ENCODE data around the gene DDC. TPM values are rescaled to one million over a fixed set of nuclear protein-coding genes. Genes with fewer than 3 reads are reported as not detected.

DDC gene
- total and polyA plus RNA-seq, 2 donors from 2014 or later: 7.8 to 257 TPM

GRCh38 chr7:50471970-50472369 is 93.2 kb downstream of the DDC start:
- Histone ChIP-seq H3K9ac (ENCODE audit: low read length in 3 of 3) (no peak overlapping the region), H3K27ac (ENCODE audit: low read depth in 2 of 2, low read length in 2 of 2) (no peak overlapping the region), H3K9me3 (ENCODE audit: control insufficient read depth in 2 of 3, insufficient read depth in 1 of 3, low read length in 3 of 3) (no peaks in the 10 kb centered on the region), H3K27me3 (ENCODE audit: control insufficient read depth, insufficient read depth, low read length) (no peaks in the 10 kb centered on the region), H3K36me3 (ENCODE audit: control insufficient read depth in 2 of 3, insufficient read depth in 3 of 3, low read length in 3 of 3) (peaks cover 0 to 7% (median 0%) of the 10 kb centered on the region in 3 donors), H3K4me3 (ENCODE audit: low read length in 3 of 3) (no peak overlapping the region), H3K4me1 (ENCODE audit: control insufficient read depth in 2 of 3, insufficient read depth in 2 of 3, low read depth in 1 of 3, low read length in 3 of 3) (peaks cover 0 to 5% (median 0%) of the 10 kb centered on the region in 3 donors)
- FAIRE-seq: no peak
- TF ChIP-seq CTCF (IDR thresholded peaks at IDR 0.05; ENCODE audit: borderline replicate concordance, extremely low read depth, insufficient read depth): no peak
- intact Hi-C loops (cut with DNase I): no loop called here
- no peak for DNase-seq

- no peaks in the 10 kb centered on the region for H3K9me3 ChIP-seq (ENCODE audit: control insufficient read depth in 2 of 3, insufficient read depth in 1 of 3, low read length in 3 of 3)
- no peak overlapping the region for H3K4me3 ChIP-seq (ENCODE audit: low read length in 3 of 3)
- intact Hi-C loops (cut with DNase I): no loop called here
- FAIRE-seq: no peak
- H3K36me3 ChIP-seq (ENCODE audit: control insufficient read depth in 2 of 3, insufficient read depth in 3 of 3, low read length in 3 of 3): peaks cover 0 to 7% (median 0%) of the 10 kb centered on the region in 3 donors
- H3K4me1 ChIP-seq (ENCODE audit: control insufficient read depth in 2 of 3, insufficient read depth in 2 of 3, low read depth in 1 of 3, low read length in 3 of 3): peaks cover 0 to 5% (median 0%) of the 10 kb centered on the region in 3 donors
- H3K27ac ChIP-seq (ENCODE audit: low read depth in 2 of 2, low read length in 2 of 2): no peak overlapping the region
- H3K9ac ChIP-seq (ENCODE audit: low read length in 3 of 3): no peak overlapping the region
- no peaks in the 10 kb centered on the region for H3K27me3 ChIP-seq (ENCODE audit: control insufficient read depth, insufficient read depth, low read length)
- no peak for DNase-seq
- no peak for TF ChIP-seq CTCF (IDR thresholded peaks at IDR 0.05; ENCODE audit: borderline replicate concordance, extremely low read depth, insufficient read depth)
These were observed 94.7 kb downstream of the DDC start for GRCh38 chr7:50470250-50471163.

GRCh38 chr7:50469181-50469580 is 96.0 kb downstream of the DDC start:
- Histone ChIP-seq H3K4me1 (ENCODE audit: control insufficient read depth in 2 of 3, insufficient read depth in 2 of 3, low read depth in 1 of 3, low read length in 3 of 3) (peaks cover 0 to 5% (median 0%) of the 10 kb centered on the region in 3 donors), H3K4me3 (ENCODE audit: low read length in 3 of 3) (no peak overlapping the region), H3K27me3 (ENCODE audit: control insufficient read depth, insufficient read depth, low read length) (no peaks in the 10 kb centered on the region), H3K27ac (ENCODE audit: low read depth in 2 of 2, low read length in 2 of 2) (no peak overlapping the region), H3K9me3 (ENCODE audit: control insufficient read depth in 2 of 3, insufficient read depth in 1 of 3, low read length in 3 of 3) (no peaks in the 10 kb centered on the region), H3K36me3 (ENCODE audit: control insufficient read depth in 2 of 3, insufficient read depth in 3 of 3, low read length in 3 of 3) (peaks cover 0 to 6% (median 3%) of the 10 kb centered on the region in 3 donors), H3K9ac (ENCODE audit: low read length in 3 of 3) (no peak overlapping the region)
- intact Hi-C loops (cut with DNase I): loop anchor here (10.0 kb wide), 1 partner anchor 676 kb away; no protein-coding TSS in a partner anchor
- FAIRE-seq (no peak), DNase-seq (no peak)
- TF ChIP-seq CTCF (IDR thresholded peaks at IDR 0.05; ENCODE audit: borderline replicate concordance, extremely low read depth, insufficient read depth): no peak

Data from kidney (tissue), 14 donors.